ENCODE data around the gene CBFA2T3. TPM values are rescaled to one million over a fixed set of nuclear protein-coding genes. Genes with fewer than 3 reads are reported as not detected.

Gene CBFA2T3
- total RNA-seq, 1 experiment from 2014 or later: 2.9 TPM

DNA sequence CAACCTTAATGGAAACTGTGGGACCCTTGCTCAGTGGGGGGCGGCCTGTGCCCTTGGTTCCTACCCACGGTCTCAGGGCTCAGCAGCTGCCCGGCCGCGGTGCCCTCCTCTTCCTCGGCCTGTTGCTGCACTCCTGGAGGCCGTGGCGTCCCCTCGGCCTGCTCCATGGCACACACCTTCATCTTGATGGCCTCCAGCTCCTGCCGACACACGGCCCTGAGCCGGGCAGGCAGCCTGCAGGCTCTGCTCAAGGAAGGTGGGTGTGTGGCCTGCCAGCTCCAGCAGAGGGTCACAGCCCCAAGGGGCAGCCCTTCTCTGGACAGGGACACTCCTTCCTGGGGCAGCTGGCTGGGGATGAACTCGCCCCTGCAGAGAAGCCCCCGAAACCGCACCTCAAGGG is 111.3 kb downstream of the CBFA2T3 start:
- no peak overlapping the region for H3K4me2 ChIP-seq (ENCODE audit: insufficient read depth, insufficient read length, low read length)
- H3T11ph ChIP-seq (ENCODE audit: low read length): no peak overlapping the region
- H3K9me3 ChIP-seq (ENCODE audit: control insufficient read depth, low read depth, low read length): no peaks in the 10 kb centered on the region
- H3K14ac ChIP-seq (ENCODE audit: insufficient read depth, low read length): no peak overlapping the region
- Mint-ChIP-seq H3K36me3 (ENCODE audit: insufficient read depth in 1 of 3, low read depth in 3 of 3) (peaks cover 5 to 6% (median 6%) of the 10 kb centered on the region in 3 experiments; a peak in 6 of 7 replicates), H3K4me3 (no peak overlapping the region), H3K27me3 (ENCODE audit: low read depth) (peaks cover 4% of the 10 kb centered on the region), H3K4me1 (no peaks in the 10 kb centered on the region), H3K27ac (no peak overlapping the region), H3K9me3 (no peaks in the 10 kb centered on the region; a peak in 1 of 5 replicates)
- TF ChIP-seq, protein P1, sequence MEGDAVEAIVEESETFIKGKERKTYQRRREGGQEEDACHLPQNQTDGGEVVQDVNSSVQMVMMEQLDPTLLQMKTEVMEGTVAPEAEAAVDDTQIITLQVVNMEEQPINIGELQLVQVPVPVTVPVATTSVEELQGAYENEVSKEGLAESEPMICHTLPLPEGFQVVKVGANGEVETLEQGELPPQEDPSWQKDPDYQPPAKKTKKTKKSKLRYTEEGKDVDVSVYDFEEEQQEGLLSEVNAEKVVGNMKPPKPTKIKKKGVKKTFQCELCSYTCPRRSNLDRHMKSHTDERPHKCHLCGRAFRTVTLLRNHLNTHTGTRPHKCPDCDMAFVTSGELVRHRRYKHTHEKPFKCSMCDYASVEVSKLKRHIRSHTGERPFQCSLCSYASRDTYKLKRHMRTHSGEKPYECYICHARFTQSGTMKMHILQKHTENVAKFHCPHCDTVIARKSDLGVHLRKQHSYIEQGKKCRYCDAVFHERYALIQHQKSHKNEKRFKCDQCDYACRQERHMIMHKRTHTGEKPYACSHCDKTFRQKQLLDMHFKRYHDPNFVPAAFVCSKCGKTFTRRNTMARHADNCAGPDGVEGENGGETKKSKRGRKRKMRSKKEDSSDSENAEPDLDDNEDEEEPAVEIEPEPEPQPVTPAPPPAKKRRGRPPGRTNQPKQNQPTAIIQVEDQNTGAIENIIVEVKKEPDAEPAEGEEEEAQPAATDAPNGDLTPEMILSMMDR (conservative IDR thresholded peaks at IDR 0.05): no peak
- H2AFZ ChIP-seq (ENCODE audit: low read length): no peak overlapping the region
- H3K4me1 ChIP-seq (ENCODE audit: insufficient read depth, low read length): no peaks in the 10 kb centered on the region
- H3K23ac ChIP-seq (ENCODE audit: insufficient read length, low read depth, low read length): no peak overlapping the region
- H4K5ac ChIP-seq (ENCODE audit: insufficient read length, low read depth, low read length): no peak overlapping the region
- no peak overlapping the region for H3K18ac ChIP-seq (ENCODE audit: insufficient read length, low read depth, low read length)
- no peaks in the 10 kb centered on the region for H3K23me2 ChIP-seq (ENCODE audit: insufficient read length, low read depth, low read length, poor library complexity, severe bottlenecking)
- no peak overlapping the region for H3K4ac ChIP-seq (ENCODE audit: low read depth, low read length)
- no peak overlapping the region for H3K27ac ChIP-seq (ENCODE audit: insufficient read length, low read depth, low read length)
- H3K79me1 ChIP-seq (ENCODE audit: insufficient read depth, low read depth, low read length, poor library complexity, severe bottlenecking): no peaks in the 10 kb centered on the region
- no peak overlapping the region for H2BK5ac ChIP-seq (ENCODE audit: insufficient read length, low read length)
- H3K79me2 ChIP-seq (ENCODE audit: insufficient read depth, low read length): no peaks in the 10 kb centered on the region
- no peak overlapping the region for H2BK20ac ChIP-seq (ENCODE audit: low read depth, low read length, poor library complexity, severe bottlenecking)
- WGBS (ENCODE audit: extremely low coverage, insufficient read length, low lambda C conversion rate): no CpG with 5 or more reads among the region's 15 CpGs
- H3K9ac ChIP-seq (ENCODE audit: extremely low read depth, insufficient read length, low read length): no peak overlapping the region
- H2AK5ac ChIP-seq (ENCODE audit: insufficient read length, low read length): no peak overlapping the region
- no peak overlapping the region for H2BK12ac ChIP-seq (ENCODE audit: insufficient read length, low read depth, low read length)
- H3K56ac ChIP-seq (ENCODE audit: insufficient read length, low read depth, low read length): no peak overlapping the region
- H4K8ac ChIP-seq (replicated peaks; ENCODE audit: insufficient read length, low read depth, low read length): no peak overlapping the region
- H2BK15ac ChIP-seq (ENCODE audit: low read depth, low read length): no peak overlapping the region
- H3K27me3 ChIP-seq (ENCODE audit: insufficient read depth, low read length): no peaks in the 10 kb centered on the region
- no peaks in the 10 kb centered on the region for H4K20me1 ChIP-seq (ENCODE audit: control insufficient read depth, insufficient read depth, insufficient read length)
- H2BK120ac ChIP-seq (ENCODE audit: low read depth, low read length, poor library complexity, severe bottlenecking): no peak overlapping the region
- no peak for DNase-seq
- no peak overlapping the region for H4K91ac ChIP-seq (ENCODE audit: insufficient read length, low read depth, low read length)

Data from H9 (cell line).